Kidney (tissue), 14 donors: ENCODE data around the gene CHD6. TPM values are rescaled to one million over a fixed set of nuclear protein-coding genes. Genes with fewer than 3 reads are reported as not detected.

ENCODE experiments used
- DNase-seq, 5 donors: peaks; one replicate each; pipeline ENCODE4 v3.0.0-alpha.2; 2013 to 2020
- FAIRE-seq: peaks from 2 replicates; lab custom pipeline; 2012; peaks lifted over from hg19 to GRCh38; lab: Jason Lieb, UNC
- H3K27ac ChIP-seq, 2 donors: one replicate each; pipeline ENCODE4 v1.7.0; 2013; ENCODE audit warnings: low read depth in 2 of 2, low read length in 2 of 2, inconsistent platforms in 1 of 2
- H3K27me3 ChIP-seq: one replicate; pipeline ENCODE4 v1.7.1; 2013; ENCODE audit warnings: low read length, inconsistent platforms; ENCODE audit not compliant: control insufficient read depth, insufficient read depth
- H3K36me3 ChIP-seq, 3 donors: one replicate each; pipeline versions ENCODE4 v1.7.0 to v1.7.1; 2013; ENCODE audit warnings: low read length in 3 of 3, control low read depth in 1 of 3, inconsistent platforms in 1 of 3; ENCODE audit not compliant: insufficient read depth in 3 of 3, control insufficient read depth in 2 of 3
- H3K4me1 ChIP-seq, 3 donors: one replicate each; pipeline versions ENCODE4 v1.7.0 to v1.7.1; 2013; ENCODE audit warnings: low read length in 3 of 3, inconsistent platforms in 1 of 3, low read depth in 1 of 3; ENCODE audit not compliant: control insufficient read depth in 2 of 3, insufficient read depth in 2 of 3
- H3K4me3 ChIP-seq, 3 donors: one replicate each; pipeline versions ENCODE4 v1.7.0 to v1.8.1; 2013; ENCODE audit warnings: low read length in 3 of 3, control low read depth in 1 of 3, inconsistent platforms in 1 of 3
- H3K9ac ChIP-seq, 3 donors: one replicate each; pipeline versions ENCODE4 v1.7.0 to v1.7.1; 2013; ENCODE audit warnings: low read length in 3 of 3, control low read depth in 1 of 3, inconsistent platforms in 1 of 3
- H3K9me3 ChIP-seq, 3 donors: one replicate each; pipeline versions ENCODE4 v1.7.0 to v1.7.1; 2013; ENCODE audit warnings: low read length in 3 of 3, control low read depth in 1 of 3, inconsistent platforms in 1 of 3; ENCODE audit not compliant: control insufficient read depth in 2 of 3, insufficient read depth in 1 of 3
- CTCF ChIP-seq: IDR thresholded peaks from 3 replicates; pipeline ENCODE4 v1.5.1; 2012; ENCODE audit warnings: mild to moderate bottlenecking, moderate library complexity, borderline replicate concordance; ENCODE audit not compliant: insufficient read depth; ENCODE audit errors: extremely low read depth
- intact Hi-C: fragments of 100-400 bp; cut with DNase I; formaldehyde crosslinking; loops from one replicate; pipeline ENCODE4 v1.11.1; 2022
- polyA plus RNA-seq: library from polyadenylated mRNA; stranded (reverse); fragments of 350-450 nt; fragmentation: Illumina TruSeq; extraction: RNeasy Lipid Tissue Mini Kit (QIAGEN cat#74804); gene quantifications from one replicate; pipeline ENCODE4 v1.2.3, GENCODE V29; 2014; ENCODE audit warnings: low read depth, low replicate concordance; ENCODE audit not compliant: insufficient read depth
- total RNA-seq: library from RNA; stranded (reverse); fragmentation: NEBNext Ultra II Directional; extraction: Animal tissue kit (Norgen Biotek cat#: 25700); gene quantifications from one replicate; pipeline ENCODE4 v1.2.1, GENCODE V29; 2021
- donor health status: control.
- donor health status: control.
- donor health status: control.
- donor health status: control.
- donor health status: control.
- donor health status: DM: yes; HTN: yes; CAD: no.
- donor health status: Normal renal cell carcinoma (clear cell type).

Gene CHD6
- total and polyA plus RNA-seq, 2 donors from 2014 or later, result 4.5 to 53.5 TPM

- intact Hi-C loops, result no loop called here
- Histone ChIP-seq H3K4me3 (no peak overlapping the region), H3K9me3 (peaks cover 0 to 7% (median 0%) of the 10 kb centered on the region in 3 donors), H3K4me1 (no peaks in the 10 kb centered on the region), H3K27me3 (no peaks in the 10 kb centered on the region), H3K36me3 (peaks cover 2 to 17% (median 12%) of the 10 kb centered on the region in 3 donors), H3K27ac (no peak overlapping the region), H3K9ac (no peak overlapping the region)
- DNase-seq (no peak), FAIRE-seq (no peak)
- TF ChIP-seq CTCF, result no peak
These were observed 138.0 kb downstream of the CHD6 start for GRCh38 chr20:41480054-41480770.

- no peaks in the 10 kb centered on the region for H3K4me1 ChIP-seq
- DNase-seq (no peak), FAIRE-seq (no peak)
- H3K27me3 ChIP-seq, result no peaks in the 10 kb centered on the region
- intact Hi-C loops, result no loop called here
- H3K9ac ChIP-seq, result no peak overlapping the region
- no peak overlapping the region for H3K27ac ChIP-seq
- peaks cover 0 to 7% (median 0%) of the 10 kb centered on the region in 3 donors for H3K9me3 ChIP-seq
- no peak for TF ChIP-seq CTCF
- H3K4me3 ChIP-seq, result no peak overlapping the region
- H3K36me3 ChIP-seq, result peaks cover 1 to 8% (median 5%) of the 10 kb centered on the region in 3 donors
These were observed 139.1 kb downstream of the CHD6 start for GRCh38 chr20:41479113-41479512.

- intact Hi-C loops, result no loop called here
- no peaks in the 10 kb centered on the region for H3K4me1 ChIP-seq
- FAIRE-seq, result no peak
- no peak overlapping the region for H3K9ac ChIP-seq
- no peak for DNase-seq
- H3K27ac ChIP-seq, result no peak overlapping the region
- H3K36me3 ChIP-seq, result peaks cover 2 to 7% (median 7%) of the 10 kb centered on the region in 3 donors
- H3K4me3 ChIP-seq, result no peak overlapping the region
- no peaks in the 10 kb centered on the region for H3K27me3 ChIP-seq
- peaks cover 0 to 7% (median 0%) of the 10 kb centered on the region in 3 donors for H3K9me3 ChIP-seq
- no peak for TF ChIP-seq CTCF
These were observed 140.2 kb downstream of the CHD6 start for GRCh38 chr20:41478026-41478425.
